ENCODE measurements around the gene HNRNPUL1. TPM values are rescaled to one million over a fixed set of nuclear protein-coding genes. Genes with fewer than 3 reads are reported as not detected.
A peak's percentile ranks its signal among the peaks of the same experiment; 100 is the strongest.

The HNRNPUL1 gene
- total RNA-seq, 1 experiment from 2014 or later = 201 TPM

DNA sequence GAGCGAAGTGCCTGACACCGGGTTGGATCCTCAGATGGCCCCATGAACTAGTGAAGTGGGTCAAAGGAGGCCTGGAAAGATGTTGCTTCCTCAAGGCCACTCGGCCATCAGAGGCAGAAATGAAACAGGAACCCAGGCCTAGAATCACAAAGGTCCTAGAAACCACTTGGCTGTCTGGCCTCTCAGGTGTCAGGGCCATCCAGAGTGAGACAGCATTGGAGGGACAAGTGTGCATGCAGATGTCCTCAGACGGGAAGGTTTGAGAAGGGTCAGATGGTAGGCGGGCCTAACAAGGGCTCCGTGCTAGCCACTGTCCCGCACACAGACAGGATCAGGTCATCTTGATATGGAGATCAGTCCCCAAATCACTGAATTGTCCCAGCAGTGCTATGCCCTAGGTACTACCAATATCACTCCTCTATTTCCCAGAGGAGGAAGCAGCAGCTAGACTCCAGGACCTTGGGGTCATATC is 60.1 kb downstream of the HNRNPUL1 start:
- Histone ChIP-seq H3K9me3 (ENCODE audit: control insufficient read depth in 1 of 2, insufficient read depth in 1 of 2, low read depth in 1 of 2, low read length in 2 of 2) (no peaks in the 10 kb centered on the region), H4K20me1 (ENCODE audit: insufficient read depth) (no peaks in the 10 kb centered on the region), H3K4me3 (replicated peaks in 1 of 2; ENCODE audit: low read depth in 1 of 2, low read length in 2 of 2) (no peak overlapping the region), H3K4me1 (ENCODE audit: control insufficient read depth in 1 of 2, insufficient read depth in 2 of 2, low read length in 2 of 2) (peaks cover 8 to 39% of the 10 kb centered on the region in 2 experiments; a peak in 3 of 4 replicates), H3K4me2 (ENCODE audit: low read length) (no peak overlapping the region), H2AFZ (ENCODE audit: low read depth, low read length, poor library complexity, severe bottlenecking) (no peak overlapping the region), H3K9me2 (ENCODE audit: insufficient read depth) (no peaks in the 10 kb centered on the region), H3K9ac (ENCODE audit: low read length) (no peak overlapping the region), H3K27me3 (ENCODE audit: insufficient read depth, low read length) (no peaks in the 10 kb centered on the region), H3K27ac (ENCODE audit: low read depth, low read length) (no peak overlapping the region), H3K36me3 (ENCODE audit: control insufficient read depth in 1 of 2, insufficient read depth in 2 of 2, low read length in 2 of 2) (peaks cover 9 to 15% of the 10 kb centered on the region in 2 experiments; a peak in 2 of 4 replicates), H3K79me2 (ENCODE audit: insufficient read depth, low read length) (no peaks in the 10 kb centered on the region)
- TSS peak; percentile 36 for BruUV-seq (replicated peaks)
- TF ChIP-seq POLR2A (IDR thresholded peaks at IDR 0.05; ENCODE audit: borderline replicate concordance, extremely low read depth, insufficient read depth, insufficient read length) (no peak), CBX3 (IDR thresholded peaks at IDR 0.05; ENCODE audit: low read depth) (no peak), FOSL1 (IDR thresholded peaks at IDR 0.05; ENCODE audit: low read depth) (no peak), EZH2 (IDR thresholded peaks at IDR 0.05) (no peak), SIN3A (IDR thresholded peaks at IDR 0.05; ENCODE audit: low read depth) (no peak), SRF (IDR thresholded peaks at IDR 0.05; ENCODE audit: low read depth) (no peak), ZFX (IDR thresholded peaks at IDR 0.05) (no peak), TCF7L2 (IDR thresholded peaks at IDR 0.05; ENCODE audit: borderline replicate concordance, extremely low read depth, insufficient read depth, insufficient read length) (no peak), POLR2AphosphoS5 (IDR thresholded peaks at IDR 0.05; ENCODE audit: low read depth, low read length) (no peak), SP1 (IDR thresholded peaks at IDR 0.05; ENCODE audit: low read depth) (no peak), EGR1 (IDR thresholded peaks at IDR 0.05; ENCODE audit: low read depth) (no peak)
- TF ChIP-seq, protein P1, sequence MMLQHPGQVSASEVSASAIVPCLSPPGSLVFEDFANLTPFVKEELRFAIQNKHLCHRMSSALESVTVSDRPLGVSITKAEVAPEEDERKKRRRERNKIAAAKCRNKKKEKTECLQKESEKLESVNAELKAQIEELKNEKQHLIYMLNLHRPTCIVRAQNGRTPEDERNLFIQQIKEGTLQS (IDR thresholded peaks at IDR 0.05) = no peak
- TF ChIP-seq, protein P2, sequence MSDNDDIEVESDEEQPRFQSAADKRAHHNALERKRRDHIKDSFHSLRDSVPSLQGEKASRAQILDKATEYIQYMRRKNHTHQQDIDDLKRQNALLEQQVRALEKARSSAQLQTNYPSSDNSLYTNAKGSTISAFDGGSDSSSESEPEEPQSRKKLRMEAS (IDR thresholded peaks at IDR 0.05) = no peak
- TF ChIP-seq, protein P3, sequence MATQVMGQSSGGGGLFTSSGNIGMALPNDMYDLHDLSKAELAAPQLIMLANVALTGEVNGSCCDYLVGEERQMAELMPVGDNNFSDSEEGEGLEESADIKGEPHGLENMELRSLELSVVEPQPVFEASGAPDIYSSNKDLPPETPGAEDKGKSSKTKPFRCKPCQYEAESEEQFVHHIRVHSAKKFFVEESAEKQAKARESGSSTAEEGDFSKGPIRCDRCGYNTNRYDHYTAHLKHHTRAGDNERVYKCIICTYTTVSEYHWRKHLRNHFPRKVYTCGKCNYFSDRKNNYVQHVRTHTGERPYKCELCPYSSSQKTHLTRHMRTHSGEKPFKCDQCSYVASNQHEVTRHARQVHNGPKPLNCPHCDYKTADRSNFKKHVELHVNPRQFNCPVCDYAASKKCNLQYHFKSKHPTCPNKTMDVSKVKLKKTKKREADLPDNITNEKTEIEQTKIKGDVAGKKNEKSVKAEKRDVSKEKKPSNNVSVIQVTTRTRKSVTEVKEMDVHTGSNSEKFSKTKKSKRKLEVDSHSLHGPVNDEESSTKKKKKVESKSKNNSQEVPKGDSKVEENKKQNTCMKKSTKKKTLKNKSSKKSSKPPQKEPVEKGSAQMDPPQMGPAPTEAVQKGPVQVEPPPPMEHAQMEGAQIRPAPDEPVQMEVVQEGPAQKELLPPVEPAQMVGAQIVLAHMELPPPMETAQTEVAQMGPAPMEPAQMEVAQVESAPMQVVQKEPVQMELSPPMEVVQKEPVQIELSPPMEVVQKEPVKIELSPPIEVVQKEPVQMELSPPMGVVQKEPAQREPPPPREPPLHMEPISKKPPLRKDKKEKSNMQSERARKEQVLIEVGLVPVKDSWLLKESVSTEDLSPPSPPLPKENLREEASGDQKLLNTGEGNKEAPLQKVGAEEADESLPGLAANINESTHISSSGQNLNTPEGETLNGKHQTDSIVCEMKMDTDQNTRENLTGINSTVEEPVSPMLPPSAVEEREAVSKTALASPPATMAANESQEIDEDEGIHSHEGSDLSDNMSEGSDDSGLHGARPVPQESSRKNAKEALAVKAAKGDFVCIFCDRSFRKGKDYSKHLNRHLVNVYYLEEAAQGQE (IDR thresholded peaks at IDR 0.05; ENCODE audit: low read depth) = no peak
- POLR2A ChIA-PET = no interaction called here
- DNase-seq (ENCODE audit: low read depth, low spot score) = no peak
- intact Hi-C loops (cut with micrococcal nuclease) = loop anchor here (5.0 kb wide), 1 partner anchor 248 kb away; no protein-coding TSS in a partner anchor
- CTCF ChIA-PET = no interaction called here
- ATAC-seq = no peak
- RAD21 ChIA-PET (ENCODE audit: low non-redundant PET in 1 of 2, low total read pairs in 2 of 2, uncharacterized antibody in 2 of 2, unreplicated experiment in 2 of 2) = no interaction called here

Data from HCT116 (cell line).